AG09309 (cell line): ENCODE measurements around the gene PTPRN2.
"Not testable (repeated sequence)": the region's sequence is repeated elsewhere in the genome, so short reads cannot be mapped to it uniquely, and the experiment has no call there.

Experiments
- DNase-seq: peaks from one replicate; pipeline ENCODE4 v3.0.0-alpha.2; 2010; ENCODE audit warnings: low read depth
- H3K4me3 ChIP-seq: 2 replicates; pipeline ENCODE4 v1.5.1; 2011; ENCODE audit warnings: mild to moderate bottlenecking, low read depth, low read length, moderate library complexity; ENCODE audit not compliant: control insufficient read depth
- TF ChIP-seq, protein P1 (sequence below): IDR thresholded peaks from 2 replicates; pipeline ENCODE4 v1.5.1; 2011; ENCODE audit warnings: mild to moderate bottlenecking, low read depth, low read length, inconsistent platforms; ENCODE audit not compliant: insufficient read depth, control insufficient read depth; ENCODE audit errors: missing control alignments

PTPRN2 gene

DNA sequence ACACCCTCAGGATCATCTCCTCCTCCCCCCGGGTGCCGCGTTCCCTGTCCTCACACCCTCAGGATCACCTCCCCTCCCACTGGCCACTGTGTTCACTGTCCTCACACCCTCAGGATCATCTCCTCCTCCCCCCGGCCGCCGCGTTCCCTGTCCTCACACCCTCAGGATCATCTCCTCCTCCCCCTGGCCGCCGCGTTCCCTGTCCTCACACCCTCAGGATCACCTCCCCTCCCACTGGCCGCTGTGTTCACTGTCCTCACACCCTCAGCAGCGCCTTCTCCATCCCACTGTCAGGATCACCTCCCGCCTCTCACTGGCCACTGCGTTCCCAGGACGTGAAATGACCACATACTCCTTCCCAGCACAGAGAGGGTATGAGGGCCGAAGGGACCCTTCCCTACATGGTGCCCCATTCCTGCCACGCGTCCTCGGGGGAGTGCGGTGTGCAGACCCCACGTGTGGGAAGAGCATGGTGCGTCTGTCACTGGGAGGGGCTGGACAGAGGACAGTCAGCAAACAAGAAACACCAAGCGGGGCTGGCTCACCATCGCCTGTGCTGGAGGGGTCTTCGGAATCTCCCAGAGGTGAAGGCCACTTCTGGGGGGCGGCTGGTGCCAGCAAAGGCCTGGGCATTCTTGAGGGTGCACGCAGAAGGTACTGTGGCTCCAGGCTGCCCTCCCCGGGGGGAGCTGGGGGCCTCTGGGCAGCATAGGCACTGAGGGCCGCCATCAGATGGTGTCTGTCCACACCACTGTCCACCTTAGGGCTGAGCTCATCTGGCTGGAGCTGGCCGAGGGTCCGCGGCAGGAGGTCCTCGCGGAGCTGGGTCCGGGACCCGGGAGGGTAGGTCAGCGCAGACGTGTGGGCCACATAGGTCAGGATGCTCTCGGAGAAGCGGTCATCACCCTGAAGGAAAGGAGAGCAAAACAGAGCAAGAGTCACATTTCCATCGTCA, 421.0 kb downstream of the PTPRN2 start:
- no peak overlapping the region for H3K4me3 ChIP-seq
- TF ChIP-seq, protein P1, sequence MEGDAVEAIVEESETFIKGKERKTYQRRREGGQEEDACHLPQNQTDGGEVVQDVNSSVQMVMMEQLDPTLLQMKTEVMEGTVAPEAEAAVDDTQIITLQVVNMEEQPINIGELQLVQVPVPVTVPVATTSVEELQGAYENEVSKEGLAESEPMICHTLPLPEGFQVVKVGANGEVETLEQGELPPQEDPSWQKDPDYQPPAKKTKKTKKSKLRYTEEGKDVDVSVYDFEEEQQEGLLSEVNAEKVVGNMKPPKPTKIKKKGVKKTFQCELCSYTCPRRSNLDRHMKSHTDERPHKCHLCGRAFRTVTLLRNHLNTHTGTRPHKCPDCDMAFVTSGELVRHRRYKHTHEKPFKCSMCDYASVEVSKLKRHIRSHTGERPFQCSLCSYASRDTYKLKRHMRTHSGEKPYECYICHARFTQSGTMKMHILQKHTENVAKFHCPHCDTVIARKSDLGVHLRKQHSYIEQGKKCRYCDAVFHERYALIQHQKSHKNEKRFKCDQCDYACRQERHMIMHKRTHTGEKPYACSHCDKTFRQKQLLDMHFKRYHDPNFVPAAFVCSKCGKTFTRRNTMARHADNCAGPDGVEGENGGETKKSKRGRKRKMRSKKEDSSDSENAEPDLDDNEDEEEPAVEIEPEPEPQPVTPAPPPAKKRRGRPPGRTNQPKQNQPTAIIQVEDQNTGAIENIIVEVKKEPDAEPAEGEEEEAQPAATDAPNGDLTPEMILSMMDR, result no peak
- no peak for DNase-seq

DNA sequence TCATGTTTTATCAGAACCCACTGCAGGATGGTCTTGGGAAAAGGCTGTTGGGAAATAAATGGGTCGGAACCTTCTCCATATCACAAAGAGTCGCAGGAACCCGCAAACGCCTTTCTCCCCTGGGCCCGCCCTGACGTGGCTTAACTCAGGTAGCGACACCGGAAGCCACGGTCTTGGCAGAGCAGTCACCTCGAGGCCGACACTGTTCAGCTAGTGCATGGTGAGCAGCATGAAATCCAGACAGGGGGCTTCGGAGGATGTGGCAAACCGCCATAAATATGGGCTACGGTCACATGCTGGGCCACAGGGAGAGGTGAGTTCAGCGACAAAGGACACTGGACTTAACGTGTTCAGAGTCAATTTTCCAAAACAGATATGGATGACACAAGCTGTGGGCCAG, 421.9 kb downstream of the PTPRN2 start:
- no peak for DNase-seq
- TF ChIP-seq, protein P1, result no peak
- no peak overlapping the region for H3K4me3 ChIP-seq

DNA sequence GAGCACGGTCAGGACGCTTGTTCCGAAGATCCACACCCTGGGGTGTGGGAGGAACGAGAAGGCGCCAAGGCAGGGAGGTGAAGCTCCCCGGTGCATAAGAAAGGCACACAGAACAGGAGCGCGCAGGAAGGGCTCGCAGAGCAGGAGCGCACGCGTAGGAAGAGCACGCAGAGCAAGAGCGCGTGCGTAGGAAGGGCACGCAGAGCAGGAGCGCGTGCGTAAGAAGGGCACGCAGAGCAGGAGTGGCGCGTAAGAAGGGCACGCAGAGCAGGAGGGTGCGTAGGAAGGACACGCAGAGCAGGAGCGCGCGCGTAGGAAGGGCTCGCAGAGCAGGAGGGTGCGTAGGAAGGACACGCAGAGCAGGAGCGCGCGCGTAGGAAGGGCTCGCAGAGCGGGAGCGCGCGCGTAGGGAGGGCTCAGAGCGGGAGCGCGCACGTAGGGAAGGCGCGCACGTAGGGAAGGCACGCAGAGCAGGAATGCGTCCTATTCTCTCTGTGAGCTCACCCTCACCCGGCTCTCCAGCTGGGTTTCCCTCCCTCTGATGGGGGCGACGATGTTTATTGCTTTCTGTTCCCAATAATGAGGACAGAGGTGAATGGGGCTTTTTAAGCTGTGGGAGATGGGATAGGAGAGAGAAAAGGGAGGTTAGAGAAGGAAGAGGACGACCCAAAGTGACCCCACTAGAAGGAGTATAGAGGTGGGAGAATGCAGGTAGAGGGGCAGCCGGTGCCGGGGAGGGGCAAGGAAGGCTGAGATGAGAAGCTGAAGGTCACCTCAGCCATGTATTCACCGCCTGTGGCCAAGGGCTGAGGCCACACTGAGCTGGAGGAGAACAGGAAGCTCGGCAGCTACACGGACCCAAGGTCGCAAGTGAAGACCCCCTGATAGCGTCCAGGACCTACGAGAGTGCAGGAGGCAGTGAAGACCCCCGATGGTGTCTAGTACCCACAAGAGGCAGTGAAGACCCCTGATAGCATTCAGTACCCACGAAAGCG, 423.2 kb downstream of the PTPRN2 start:
- no peak for DNase-seq
- TF ChIP-seq, protein P1, result no peak
- H3K4me3 ChIP-seq, result no peak overlapping the region

DNA sequence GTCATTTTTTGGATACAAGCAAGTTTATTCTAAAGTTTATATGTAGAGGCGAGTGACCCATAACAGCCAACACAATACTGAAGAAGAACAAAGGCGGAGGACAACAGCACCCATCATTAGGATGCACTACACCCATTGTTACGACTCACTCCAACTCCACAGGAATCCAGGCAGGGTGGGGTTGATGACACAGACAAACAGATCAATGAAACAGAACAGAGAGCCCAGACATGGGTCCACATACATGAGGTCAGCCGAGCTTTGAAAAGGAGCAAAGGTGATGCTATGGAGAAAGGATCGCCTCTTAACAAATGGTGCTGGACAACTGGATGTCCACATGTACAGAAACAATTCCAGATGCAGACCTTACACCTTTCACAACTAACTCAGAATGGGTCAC, 426.4 kb downstream of the PTPRN2 start:
- TF ChIP-seq, protein P1, result no peak
- DNase-seq, result no peak
- no peak overlapping the region for H3K4me3 ChIP-seq

DNA sequence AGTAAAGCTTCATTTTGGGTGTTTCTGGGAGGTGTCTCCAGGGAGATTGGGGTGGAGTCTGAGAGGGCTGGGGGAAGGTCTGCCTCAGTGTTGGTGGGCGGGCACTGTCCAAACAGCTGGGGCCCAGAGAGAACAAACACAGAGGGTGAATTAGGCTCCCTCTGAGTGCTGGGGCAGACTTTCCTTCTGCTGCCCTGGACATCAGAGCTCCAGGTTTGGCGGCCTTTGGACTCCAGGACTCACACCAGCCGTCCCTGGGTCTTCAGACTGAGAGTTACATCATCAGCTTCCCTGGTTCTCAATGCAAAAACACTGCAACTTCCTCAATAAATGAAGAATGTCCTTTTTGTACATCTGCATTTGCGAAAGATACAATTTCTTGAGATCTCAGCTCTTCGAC, 427.4 kb downstream of the PTPRN2 start:
- TF ChIP-seq, protein P1, result no peak
- no peak overlapping the region for H3K4me3 ChIP-seq
- no peak for DNase-seq

DNA sequence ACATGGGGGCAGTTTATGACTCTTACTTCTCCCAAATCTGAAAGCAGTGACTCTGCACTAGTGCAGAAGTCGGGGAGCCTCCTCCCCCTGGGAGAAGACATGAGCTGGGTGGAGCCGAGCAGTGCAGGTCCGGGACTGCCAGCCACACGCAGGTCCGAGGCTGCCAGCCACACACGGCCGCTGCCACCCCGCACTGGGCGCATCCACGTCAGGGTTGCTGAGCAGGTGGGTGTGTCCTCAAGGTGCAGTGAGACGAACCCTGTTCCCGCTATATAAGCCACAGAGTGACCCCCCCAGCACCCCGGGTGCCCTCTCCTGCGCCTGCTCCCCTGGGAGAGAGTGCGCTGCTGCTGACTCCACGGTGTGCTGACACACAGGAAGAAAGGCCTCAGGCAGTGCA, 430.2 kb downstream of the PTPRN2 start:
- H3K4me3 ChIP-seq, result no peak overlapping the region
- DNase-seq, result no peak
- TF ChIP-seq, protein P1, result no peak

DNA sequence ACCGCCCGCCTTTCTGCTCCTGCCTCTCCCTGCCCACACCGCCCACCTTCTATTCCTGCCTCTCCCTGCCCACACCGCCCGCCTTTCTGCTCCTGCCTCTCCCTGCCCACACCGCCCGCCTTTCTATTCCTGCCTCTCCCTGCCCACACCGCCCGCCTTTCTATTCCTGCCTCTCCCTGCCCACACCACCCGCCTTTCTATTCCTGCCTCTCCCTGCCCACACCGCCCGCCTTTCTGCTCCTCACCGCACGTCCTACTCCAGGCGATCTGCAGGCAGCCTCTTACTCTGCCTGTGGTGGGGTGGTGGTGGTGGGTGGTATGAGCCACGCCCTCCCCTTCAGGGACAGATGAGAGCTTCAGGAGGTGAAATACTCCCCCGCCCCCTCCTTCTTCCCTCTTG, 436.4 kb downstream of the PTPRN2 start:
- not testable (repeated sequence) for DNase-seq, H3K4me3 ChIP-seq
